WTC11 (cell line): ENCODE measurements around the gene SCD5.

ENCODE experiments used
- ATF2 ChIP-seq: sonication (generic); formaldehyde crosslinking; IDR thresholded peaks from 2 replicates; pipeline ENCODE4 v1.8.1; 2022; ENCODE audit warnings: low read depth, missing genetic modification reagents, borderline replicate concordance
- FOXJ3 ChIP-seq: sonication (generic); formaldehyde crosslinking; IDR thresholded peaks from 2 replicates; pipeline ENCODE4 v1.9.0; 2021; ENCODE audit warnings: missing genetic modification reagents, mild to moderate bottlenecking, borderline replicate concordance
- FOXK1 ChIP-seq: sonication (generic); formaldehyde crosslinking; IDR thresholded peaks from 2 replicates; pipeline ENCODE4 v1.8.0; 2022; ENCODE audit warnings: mild to moderate bottlenecking, moderate library complexity, missing genetic modification reagents
- JUN ChIP-seq: sonication (generic); formaldehyde crosslinking; IDR thresholded peaks from 2 replicates; pipeline ENCODE4 v1.8.0; 2023; ENCODE audit warnings: mild to moderate bottlenecking, missing genetic modification reagents
- STAT6 ChIP-seq: sonication (generic); formaldehyde crosslinking; conservative IDR thresholded peaks from 2 replicates; pipeline ENCODE4 v1.8.1; 2023; ENCODE audit warnings: mild to moderate bottlenecking, low read depth, missing genetic modification reagents, moderate library complexity
- USF2 ChIP-seq: sonication (generic); formaldehyde crosslinking; IDR thresholded peaks from 2 replicates; pipeline ENCODE4 v1.8.1; 2023; ENCODE audit warnings: mild to moderate bottlenecking, missing genetic modification reagents, moderate library complexity
- ZNF281 ChIP-seq: sonication (generic); formaldehyde crosslinking; IDR thresholded peaks from 2 replicates; pipeline ENCODE4 v1.8.0; 2023; ENCODE audit warnings: mild to moderate bottlenecking, missing genetic modification reagents
- ZNF416 ChIP-seq: fragments of 250-450 bp; sonication (Bioruptor Pico); IDR thresholded peaks from 2 replicates; pipeline ENCODE4 v1.9.0; 2021; ENCODE audit warnings: mild to moderate bottlenecking, inconsistent platforms
- ZNF423 ChIP-seq: fragments of 250-450 bp; sonication (Bioruptor Pico); IDR thresholded peaks from 2 replicates; pipeline ENCODE4 v2.1.2; 2022; ENCODE audit warnings: mild to moderate bottlenecking, moderate library complexity
- ZNF671 ChIP-seq: fragments of 250-450 bp; sonication (Bioruptor Pico); IDR thresholded peaks from 2 replicates; pipeline ENCODE4 v1.8.0; 2021; ENCODE audit warnings: mild to moderate bottlenecking
- TF ChIP-seq, protein P1 (sequence below): fragments of 200-600 bp; IDR thresholded peaks from 2 replicates; pipeline ENCODE4 v1.8.0; 2022; ENCODE audit warnings: antibody characterized with exemption
- TF ChIP-seq, protein P2 (sequence below): sonication (generic); formaldehyde crosslinking; IDR thresholded peaks from 2 replicates; pipeline ENCODE4 v1.8.1; 2023; ENCODE audit warnings: mild to moderate bottlenecking, missing genetic modification reagents, moderate library complexity

- TF ChIP-seq, protein P1, sequence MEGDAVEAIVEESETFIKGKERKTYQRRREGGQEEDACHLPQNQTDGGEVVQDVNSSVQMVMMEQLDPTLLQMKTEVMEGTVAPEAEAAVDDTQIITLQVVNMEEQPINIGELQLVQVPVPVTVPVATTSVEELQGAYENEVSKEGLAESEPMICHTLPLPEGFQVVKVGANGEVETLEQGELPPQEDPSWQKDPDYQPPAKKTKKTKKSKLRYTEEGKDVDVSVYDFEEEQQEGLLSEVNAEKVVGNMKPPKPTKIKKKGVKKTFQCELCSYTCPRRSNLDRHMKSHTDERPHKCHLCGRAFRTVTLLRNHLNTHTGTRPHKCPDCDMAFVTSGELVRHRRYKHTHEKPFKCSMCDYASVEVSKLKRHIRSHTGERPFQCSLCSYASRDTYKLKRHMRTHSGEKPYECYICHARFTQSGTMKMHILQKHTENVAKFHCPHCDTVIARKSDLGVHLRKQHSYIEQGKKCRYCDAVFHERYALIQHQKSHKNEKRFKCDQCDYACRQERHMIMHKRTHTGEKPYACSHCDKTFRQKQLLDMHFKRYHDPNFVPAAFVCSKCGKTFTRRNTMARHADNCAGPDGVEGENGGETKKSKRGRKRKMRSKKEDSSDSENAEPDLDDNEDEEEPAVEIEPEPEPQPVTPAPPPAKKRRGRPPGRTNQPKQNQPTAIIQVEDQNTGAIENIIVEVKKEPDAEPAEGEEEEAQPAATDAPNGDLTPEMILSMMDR = no peak
- TF ChIP-seq ATF2 (CRISPR knock-in tag) (no peak), ZNF281 (CRISPR knock-in tag) (no peak), ZNF423 (CRISPR knock-in tag) (no peak), USF2 (CRISPR knock-in tag) (no peak), STAT6 (no peak), ZNF671 (CRISPR knock-in tag) (no peak), JUN (CRISPR knock-in tag) (no peak), FOXK1 (CRISPR knock-in tag) (no peak), FOXJ3 (CRISPR knock-in tag) (no peak), ZNF416 (CRISPR knock-in tag) (no peak)
- TF ChIP-seq, protein P2, sequence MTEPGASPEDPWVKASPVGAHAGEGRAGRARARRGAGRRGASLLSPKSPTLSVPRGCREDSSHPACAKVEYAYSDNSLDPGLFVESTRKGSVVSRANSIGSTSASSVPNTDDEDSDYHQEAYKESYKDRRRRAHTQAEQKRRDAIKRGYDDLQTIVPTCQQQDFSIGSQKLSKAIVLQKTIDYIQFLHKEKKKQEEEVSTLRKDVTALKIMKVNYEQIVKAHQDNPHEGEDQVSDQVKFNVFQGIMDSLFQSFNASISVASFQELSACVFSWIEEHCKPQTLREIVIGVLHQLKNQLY (CRISPR knock-in tag) = no peak
These were observed 106.4 kb downstream of the SCD5 start for GRCh38 chr4:82692101-82692780.
